Renal cortex interstitium (tissue), 11 donors: ENCODE measurements around the gene HCST. TPM values are rescaled to one million over a fixed set of nuclear protein-coding genes. Genes with fewer than 3 reads are reported as not detected.

Source experiments
- DNase-seq, 11 donors: peaks; one replicate each; pipeline ENCODE4 v3.0.0-alpha.2; 2013; ENCODE audit warnings: low read depth in 9 of 11, low spot score in 4 of 11; ENCODE audit errors: extremely low read depth in 1 of 11
- polyA plus RNA-seq, 3 donors: library from polyadenylated mRNA; unstranded; fragments of 120-200 nt; gene quantifications; one replicate each; pipeline ENCODE4 v1.2.1, GENCODE V29; 2013; ENCODE audit not compliant: insufficient read length in 3 of 3

Gene HCST
- polyA plus RNA-seq, 3 donors: 3.3 to 5.4 (median 5.3) TPM

DNA sequence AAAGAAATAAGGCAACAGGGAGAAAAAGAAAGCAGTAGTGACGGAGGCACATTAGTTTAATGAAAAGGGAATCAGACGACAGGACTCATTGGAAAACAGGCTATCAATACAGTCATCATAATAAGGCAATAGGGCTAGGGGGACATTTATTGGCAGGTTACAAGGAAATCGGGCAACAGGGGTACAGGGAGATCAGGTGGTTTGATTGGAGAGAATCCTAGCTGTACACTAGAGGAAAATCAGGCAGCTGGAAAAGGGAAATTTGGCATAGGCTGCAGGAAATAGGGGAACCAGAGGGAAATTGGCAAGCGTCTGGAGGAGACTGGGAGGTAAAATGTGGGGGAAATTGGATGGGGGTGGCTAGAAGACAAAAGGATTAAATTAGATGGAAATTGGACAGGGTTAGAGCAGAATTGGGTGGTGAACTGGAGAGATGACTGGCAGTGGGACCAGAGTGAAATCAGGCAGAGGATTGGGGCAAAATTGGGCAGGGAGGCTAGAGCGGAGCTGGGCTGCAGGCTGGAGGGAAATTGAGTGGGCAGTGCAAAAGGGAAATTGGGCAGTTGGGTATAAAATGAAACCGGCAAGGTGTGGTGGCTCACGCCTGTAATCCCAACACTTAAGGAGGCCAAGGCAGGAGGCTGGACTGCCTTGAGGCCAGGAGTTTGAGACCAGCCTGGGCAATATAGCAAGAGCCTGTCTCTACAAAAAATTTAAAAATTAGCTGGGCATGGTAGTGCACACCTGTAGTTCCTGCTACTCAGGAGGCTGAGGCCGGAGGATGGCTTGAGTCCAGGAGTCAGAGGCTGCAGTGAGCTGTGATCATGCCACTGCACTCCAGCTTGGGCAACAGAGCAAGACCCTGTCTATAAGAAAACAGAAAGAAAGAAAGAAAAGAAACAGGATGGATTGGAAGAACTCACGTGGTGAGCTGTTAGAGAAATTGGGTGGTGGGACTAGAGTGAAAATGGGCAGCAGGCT, 41.3 kb downstream of the HCST start:
- no peak for DNase-seq

DNA sequence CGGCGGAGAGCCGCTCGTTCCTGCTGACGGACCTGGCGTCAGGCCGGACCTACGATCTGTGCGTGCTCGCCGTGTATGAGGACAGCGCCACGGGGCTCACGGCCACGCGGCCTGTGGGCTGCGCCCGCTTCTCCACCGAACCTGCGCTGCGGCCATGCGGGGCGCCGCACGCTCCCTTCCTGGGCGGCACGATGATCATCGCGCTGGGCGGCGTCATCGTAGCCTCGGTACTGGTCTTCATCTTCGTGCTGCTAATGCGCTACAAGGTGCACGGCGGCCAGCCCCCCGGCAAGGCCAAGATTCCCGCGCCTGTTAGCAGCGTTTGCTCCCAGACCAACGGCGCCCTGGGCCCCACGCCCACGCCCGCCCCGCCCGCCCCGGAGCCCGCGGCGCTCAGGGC, 42.2 kb downstream of the HCST start:
- no peak for DNase-seq

- no peak for DNase-seq
Observed at GRCh38 chr19:35945121-35945790, 42.9 kb downstream of the HCST start.

- no peak for DNase-seq
Observed at GRCh38 chr19:35946203-35946602, 43.9 kb downstream of the HCST start.

GRCh38 chr19:35949131-35949530, 46.8 kb downstream of the HCST start:
- no peak for DNase-seq

Other genes with a start within 250 kb of the HCST start
- 1 to 10 TPM; 5.1 to 7.6 (median 6.0) TPM for gene UPK1A, start 236.0 kb upstream of the HCST start, polyA plus RNA-seq
- under 1 TPM; 0.20 to 0.98 (median 0.40) TPM for gene ZBTB32, start 198.0 kb upstream of the HCST start, polyA plus RNA-seq
- 10 to 100 TPM; 31.2 to 39.1 (median 37.6) TPM for gene KMT2B, start 184.5 kb upstream of the HCST start, polyA plus RNA-seq
- gene IGFLR1, start 160.1 kb upstream of the HCST start, polyA plus RNA-seq: 1 to 10 TPM; 3.3 to 5.6 (median 5.1) TPM
- gene U2AF1L4, start 157.1 kb upstream of the HCST start, polyA plus RNA-seq: 10 to 100 TPM; 12.8 to 19.3 (median 19.0) TPM
- gene PSENEN, start 156.9 kb upstream of the HCST start, polyA plus RNA-seq: 10 to 100 TPM; 59.6 to 66.5 (median 65.4) TPM
- gene LIN37, start 154.0 kb upstream of the HCST start, polyA plus RNA-seq: 10 to 100 TPM; 12.5 to 12.9 (median 12.6) TPM
- gene HSPB6, start 145.5 kb upstream of the HCST start, polyA plus RNA-seq: 10 to 100 TPM; 18.4 to 27.8 (median 22.7) TPM
- 10 to 100 TPM; 14.5 to 23.7 (median 16.3) TPM for gene PROSER3, start 144.4 kb upstream of the HCST start, polyA plus RNA-seq
- 10 to 100 TPM; 17.7 to 45.7 (median 33.6) TPM for gene ARHGAP33, start 127.0 kb upstream of the HCST start, polyA plus RNA-seq
- gene PRODH2, start 89.7 kb upstream of the HCST start, polyA plus RNA-seq: 10 to 100 TPM; 28.7 to 50.1 (median 42.4) TPM
- gene NPHS1, start 50.0 kb upstream of the HCST start, polyA plus RNA-seq: 100 to 1,000 TPM; 138 to 184 (median 158) TPM
- 10 to 100 TPM in 1 of 3 donors, 1 to 10 TPM in 2; 9.5 to 12.0 (median 9.6) TPM for gene KIRREL2, start 45.6 kb upstream of the HCST start, polyA plus RNA-seq
- gene APLP1, start 34.0 kb upstream of the HCST start, polyA plus RNA-seq: 10 to 100 TPM; 24.2 to 27.4 (median 27.3) TPM
- 1 to 10 TPM; 2.4 to 5.9 (median 3.6) TPM for gene NFKBID, start 2.0 kb upstream of the HCST start, polyA plus RNA-seq
- gene TYROBP, start 5.8 kb downstream of the HCST start, polyA plus RNA-seq: 10 to 100 TPM in 2 of 3 donors, 1 to 10 TPM in 1; 9.0 to 14.3 (median 11.9) TPM
- gene LRFN3, start 33.8 kb downstream of the HCST start, polyA plus RNA-seq: 10 to 100 TPM in 2 of 3 donors, 1 to 10 TPM in 1; 8.2 to 13.9 (median 13.3) TPM
- gene SDHAF1, start 92.7 kb downstream of the HCST start, polyA plus RNA-seq: 10 to 100 TPM; 10.6 to 15.7 (median 15.3) TPM
- 10 to 100 TPM in 2 of 3 donors, 1 to 10 TPM in 1; 9.8 to 16.4 (median 11.8) TPM for gene SYNE4, start 106.3 kb downstream of the HCST start, polyA plus RNA-seq
- gene ALKBH6, start 111.7 kb downstream of the HCST start, polyA plus RNA-seq: 10 to 100 TPM; 14.0 to 15.8 (median 15.4) TPM
- gene CLIP3, start 130.3 kb downstream of the HCST start, polyA plus RNA-seq: 10 to 100 TPM; 51.9 to 54.0 (median 53.7) TPM
- gene THAP8, start 151.8 kb downstream of the HCST start, polyA plus RNA-seq: 10 to 100 TPM in 2 of 3 donors, 1 to 10 TPM in 1; 9.0 to 14.8 (median 13.9) TPM
- gene WDR62, start 152.4 kb downstream of the HCST start, polyA plus RNA-seq: 1 to 10 TPM; 4.4 to 6.2 (median 5.0) TPM
- not detected for gene OVOL3, start 208.6 kb downstream of the HCST start, polyA plus RNA-seq
- gene POLR2I, start 212.3 kb downstream of the HCST start, polyA plus RNA-seq: 10 to 100 TPM; 46.2 to 58.4 (median 49.9) TPM
- 100 to 1,000 TPM; 107 to 146 (median 119) TPM for gene TBCB, start 212.9 kb downstream of the HCST start, polyA plus RNA-seq
- gene CAPNS1, start 237.5 kb downstream of the HCST start, polyA plus RNA-seq: 100 to 1,000 TPM; 522 to 608 (median 545) TPM
- 10 to 100 TPM; 16.5 to 30.8 (median 30.2) TPM for gene COX7A1, start 249.9 kb downstream of the HCST start, polyA plus RNA-seq